Mesenchymal stem cell (in vitro differentiated cells and primary cell): Measurements from ENCODE around the gene ENG.
A peak's percentile ranks its signal among the peaks of the same experiment; 100 is the strongest.

ENCODE experiments used
- DNase-seq: peaks from one replicate; pipeline ENCODE4 v3.0.0-alpha.2; 2013
- H2AFZ ChIP-seq: one replicate; pipeline ENCODE4 v1.6.1; 2013; ENCODE audit warnings: low read depth, mild to moderate bottlenecking, control low read depth, inconsistent platforms, low read length, moderate library complexity
- H2AK5ac ChIP-seq: 2 replicates; pipeline ENCODE4 v1.6.1; 2013; ENCODE audit warnings: low read length, moderate library complexity, mild to moderate bottlenecking, inconsistent platforms; ENCODE audit not compliant: severe bottlenecking
- H2BK120ac ChIP-seq: one replicate; pipeline ENCODE4 v1.6.1; 2013; ENCODE audit warnings: low read depth, mild to moderate bottlenecking, inconsistent platforms, low read length, moderate library complexity
- H2BK12ac ChIP-seq, 2 experiments: one replicate each; pipeline ENCODE4 v1.6.1; 2013; ENCODE audit warnings: inconsistent platforms in 2 of 2, low read length in 2 of 2, mild to moderate bottlenecking in 2 of 2, moderate library complexity in 2 of 2, control low read depth in 1 of 2
- H2BK15ac ChIP-seq: one replicate; pipeline ENCODE4 v1.6.1; 2013; ENCODE audit warnings: mild to moderate bottlenecking, low read depth, inconsistent platforms; ENCODE audit not compliant: poor library complexity, severe bottlenecking
- H2BK5ac ChIP-seq: 2 replicates; pipeline ENCODE4 v1.6.1; 2013; ENCODE audit warnings: low read depth, mild to moderate bottlenecking, low read length, control low read depth, inconsistent platforms; ENCODE audit not compliant: poor library complexity, severe bottlenecking
- H3K14ac ChIP-seq, 2 experiments: one replicate each; pipeline ENCODE4 v1.6.1; 2013; ENCODE audit warnings: inconsistent platforms in 2 of 2, low read length in 2 of 2, control low read depth in 1 of 2, mild to moderate bottlenecking in 1 of 2, moderate library complexity in 1 of 2
- H3K18ac ChIP-seq, 2 experiments: one replicate each; pipeline ENCODE4 v1.6.1; 2013; ENCODE audit warnings: inconsistent platforms in 2 of 2, low read length in 2 of 2, control low read depth in 1 of 2, low read depth in 1 of 2, mild to moderate bottlenecking in 1 of 2
- H3K23ac ChIP-seq, 2 experiments: one replicate each; pipeline ENCODE4 v1.6.1; 2013; ENCODE audit warnings: inconsistent platforms in 2 of 2, low read length in 2 of 2, mild to moderate bottlenecking in 2 of 2, moderate library complexity in 2 of 2, control low read depth in 1 of 2
- H3K27ac ChIP-seq: 2 replicates; pipeline ENCODE4 v1.5.1; 2013; ENCODE audit warnings: mild to moderate bottlenecking, moderate library complexity, low read length, control low read depth, inconsistent platforms; ENCODE audit not compliant: poor library complexity, severe bottlenecking
- H3K27me3 ChIP-seq, 2 experiments: 2 replicates each; pipeline versions ENCODE4 v1.6.1 to v1.7.0; 2013; ENCODE audit warnings: low read length in 2 of 2, mild to moderate bottlenecking in 2 of 2, moderate library complexity in 2 of 2, control low read depth in 1 of 2, inconsistent platforms in 1 of 2; ENCODE audit not compliant: control insufficient read depth in 1 of 2, insufficient read depth in 1 of 2
- H3K36me3 ChIP-seq, 2 experiments: 2 replicates each; pipeline versions ENCODE4 v1.6.1 to v1.7.0; 2013; ENCODE audit warnings: low read length in 2 of 2, control low read depth in 1 of 2, inconsistent platforms in 1 of 2, low read depth in 1 of 2, mild to moderate bottlenecking in 1 of 2; ENCODE audit not compliant: insufficient read depth in 2 of 2, control insufficient read depth in 1 of 2
- H3K4ac ChIP-seq, 2 experiments: one replicate each; pipeline ENCODE4 v1.6.1; 2013; ENCODE audit warnings: inconsistent platforms in 2 of 2, low read length in 2 of 2, mild to moderate bottlenecking in 2 of 2, moderate library complexity in 2 of 2, control low read depth in 1 of 2, low read depth in 1 of 2
- H3K4me1 ChIP-seq: 2 replicates; pipeline ENCODE4 v1.6.1; 2013; ENCODE audit warnings: low read depth, low read length, control low read depth; ENCODE audit not compliant: control insufficient read depth, insufficient read depth
- H3K4me2 ChIP-seq: 2 replicates; pipeline ENCODE4 v1.6.1; 2013; ENCODE audit warnings: low read length, mild to moderate bottlenecking, inconsistent platforms; ENCODE audit not compliant: poor library complexity, severe bottlenecking
- H3K4me3 ChIP-seq, 2 experiments: 2 replicates each; pipeline versions ENCODE4 v1.5.1 to v1.7.0; 2013; ENCODE audit warnings: low read length in 2 of 2, mild to moderate bottlenecking in 2 of 2, control low read depth in 1 of 2, low read depth in 1 of 2; ENCODE audit not compliant: insufficient read depth in 1 of 2
- H3K79me1 ChIP-seq: replicated peaks from 2 replicates; pipeline ENCODE4 v1.6.1; 2013; ENCODE audit warnings: mild to moderate bottlenecking, control low read depth, low read length, inconsistent platforms; ENCODE audit not compliant: poor library complexity, severe bottlenecking
- H3K9ac ChIP-seq: 2 replicates; pipeline ENCODE4 v1.7.0; 2013; ENCODE audit warnings: mild to moderate bottlenecking, low read length, moderate library complexity
- H3K9me3 ChIP-seq: 2 replicates; pipeline ENCODE4 v1.7.0; 2013; ENCODE audit warnings: mild to moderate bottlenecking, low read length; ENCODE audit not compliant: control insufficient read depth
- H4K8ac ChIP-seq: one replicate; pipeline ENCODE4 v1.6.1; 2013; ENCODE audit warnings: inconsistent platforms, mild to moderate bottlenecking, low read length, moderate library complexity
- H4K91ac ChIP-seq: one replicate; pipeline ENCODE4 v1.6.1; 2013; ENCODE audit warnings: mild to moderate bottlenecking, low read length, inconsistent platforms
- WGBS: methylation state at CpG from one replicate; pipeline ENCODE4 v1.1.7; 2013; ENCODE audit warnings: mixed read lengths; 5-methylcytosine and 5-hydroxymethylcytosine counted together

ENG gene

DNA sequence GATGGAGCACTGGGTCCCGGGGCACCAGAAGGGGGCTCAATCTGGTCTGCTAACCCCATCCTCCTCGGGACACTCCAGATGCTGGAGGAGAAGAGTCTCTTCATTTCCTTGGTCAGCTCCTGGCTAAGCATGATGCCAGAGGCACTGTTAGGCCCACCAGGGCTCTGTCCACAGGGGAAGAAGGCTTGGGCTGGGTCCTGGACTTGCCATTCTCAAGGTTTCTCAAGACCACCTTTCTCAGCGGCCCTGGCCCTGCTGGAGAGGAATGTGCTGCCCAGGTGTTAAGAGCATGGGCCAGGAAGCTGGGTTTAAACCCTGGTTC, 83.9 kb downstream of the ENG start:
- WGBS = 55% methylated on average over 3 of the region's 3 CpGs
- DNase-seq = no peak

DNA sequence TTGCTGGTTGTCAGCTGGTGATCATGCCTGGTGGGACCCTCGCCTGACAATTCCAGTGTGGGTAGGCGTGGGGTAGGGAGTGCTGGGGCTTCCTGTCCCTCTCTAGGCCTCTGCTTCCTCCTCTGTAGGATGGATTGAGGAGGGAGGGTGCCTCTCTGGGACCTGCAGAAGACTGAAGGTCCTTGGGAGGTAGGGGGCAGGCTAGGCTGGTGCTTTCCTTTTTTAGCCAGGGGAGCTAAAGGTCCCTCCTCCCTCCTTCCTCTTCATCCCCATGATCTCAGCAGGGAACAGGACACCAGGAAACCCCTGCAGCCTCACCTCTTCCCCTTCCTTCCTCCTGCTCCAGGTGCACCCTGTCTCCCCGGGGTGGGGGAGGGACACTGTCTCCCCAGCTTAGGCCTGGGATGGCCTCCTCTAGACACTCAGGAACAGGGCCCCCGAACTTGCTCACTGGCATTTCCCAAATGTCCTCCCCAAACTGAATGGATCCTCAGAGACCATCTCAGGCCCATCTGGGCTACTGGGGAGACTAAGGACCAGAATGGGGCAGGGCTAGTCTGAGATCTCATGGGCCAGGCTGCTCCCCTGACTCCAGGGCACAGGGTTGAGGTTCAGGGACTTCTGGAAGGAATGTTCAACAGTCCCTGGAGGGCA, 84.4 kb downstream of the ENG start:
- H2BK5ac ChIP-seq = no peak overlapping the region
- peak overlapping the region in 1 of 2 experiments; percentile 15 for H2BK12ac ChIP-seq
- no peak overlapping the region for H3K4me3 ChIP-seq
- H3K4me2 ChIP-seq = no peak overlapping the region
- 75% methylated on average over 3 of the region's 4 CpGs for WGBS
- peak overlapping the region; percentile 29 for H2BK15ac ChIP-seq
- no peak overlapping the region for H3K27ac ChIP-seq
- no peak overlapping the region for H3K23ac ChIP-seq
- DNase-seq = no peak
- no peaks in the 10 kb centered on the region for H3K79me1 ChIP-seq
- no peak overlapping the region for H2AK5ac ChIP-seq
- H3K27me3 ChIP-seq = peaks cover 6 to 56% of the 10 kb centered on the region in 2 experiments
- no peaks in the 10 kb centered on the region for H3K36me3 ChIP-seq
- no peak overlapping the region for H4K91ac ChIP-seq
- H3K4me1 ChIP-seq = peaks cover 18% of the 10 kb centered on the region
- H3K18ac ChIP-seq = no peak overlapping the region
- no peak overlapping the region for H2AFZ ChIP-seq
- H3K4ac ChIP-seq = no peak overlapping the region
- no peak overlapping the region for H3K9ac ChIP-seq
- no peak overlapping the region for H3K14ac ChIP-seq
- no peaks in the 10 kb centered on the region for H3K9me3 ChIP-seq
- no peak overlapping the region for H4K8ac ChIP-seq
- no peak overlapping the region for H2BK120ac ChIP-seq

More for the DNA sequence above, 83.9 kb downstream of the ENG start:
- Histone ChIP-seq H4K91ac (peak overlapping the region; percentile 44), H2BK5ac (no peak overlapping the region), H4K8ac (no peak overlapping the region), H3K14ac (no peak overlapping the region), H3K36me3 (no peaks in the 10 kb centered on the region), H3K27me3 (peaks cover 6 to 51% of the 10 kb centered on the region in 2 experiments), H2BK120ac (no peak overlapping the region), H3K27ac (no peak overlapping the region), H3K4me2 (peak overlapping the region; percentile 97), H2AFZ (no peak overlapping the region), H3K9me3 (no peaks in the 10 kb centered on the region), H2BK15ac (peak overlapping the region; percentile 37), H3K9ac (no peak overlapping the region), H2AK5ac (no peak overlapping the region), H3K4me1 (peaks cover 18% of the 10 kb centered on the region), H3K23ac (no peak overlapping the region), H2BK12ac (no peak overlapping the region), H3K18ac (no peak overlapping the region), H3K4ac (no peak overlapping the region), H3K4me3 (peak overlapping the region in 1 of 2 experiments; percentile 72), H3K79me1 (no peaks in the 10 kb centered on the region)

DNA sequence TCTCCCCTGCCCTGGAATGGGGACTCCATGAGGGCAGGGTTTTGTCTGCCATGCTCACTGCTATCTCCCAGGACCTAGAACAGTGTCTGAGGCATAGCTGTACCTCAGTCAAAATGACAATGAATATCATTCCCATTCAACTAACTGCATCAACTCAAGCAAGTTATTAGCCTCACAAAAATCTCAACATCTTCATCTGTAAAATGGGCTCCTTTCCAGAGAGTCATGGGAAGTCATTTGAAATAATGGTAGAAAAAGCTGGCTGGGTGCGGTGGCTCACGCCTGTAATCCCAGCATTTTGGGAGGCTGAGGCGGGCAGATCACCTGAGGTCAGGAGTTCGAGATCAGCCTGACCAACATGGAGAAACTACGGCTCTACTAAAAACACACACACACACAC, 85.4 kb downstream of the ENG start:
- Histone ChIP-seq H3K9me3 (no peaks in the 10 kb centered on the region), H3K27ac (no peak overlapping the region), H3K4ac (no peak overlapping the region), H2AFZ (no peak overlapping the region), H2BK5ac (no peak overlapping the region), H2BK15ac (no peak overlapping the region), H2BK120ac (no peak overlapping the region), H3K23ac (no peak overlapping the region), H2BK12ac (no peak overlapping the region), H3K4me1 (peaks cover 18% of the 10 kb centered on the region), H3K4me2 (no peak overlapping the region), H3K36me3 (no peaks in the 10 kb centered on the region), H2AK5ac (no peak overlapping the region), H4K91ac (no peak overlapping the region), H3K4me3 (no peak overlapping the region), H4K8ac (no peak overlapping the region), H3K14ac (no peak overlapping the region), H3K27me3 (peaks cover 6 to 62% of the 10 kb centered on the region in 2 experiments), H3K79me1 (no peaks in the 10 kb centered on the region), H3K18ac (no peak overlapping the region), H3K9ac (no peak overlapping the region)
- 100% methylated on average over 5 of the region's 5 CpGs for WGBS
- no peak for DNase-seq

DNA sequence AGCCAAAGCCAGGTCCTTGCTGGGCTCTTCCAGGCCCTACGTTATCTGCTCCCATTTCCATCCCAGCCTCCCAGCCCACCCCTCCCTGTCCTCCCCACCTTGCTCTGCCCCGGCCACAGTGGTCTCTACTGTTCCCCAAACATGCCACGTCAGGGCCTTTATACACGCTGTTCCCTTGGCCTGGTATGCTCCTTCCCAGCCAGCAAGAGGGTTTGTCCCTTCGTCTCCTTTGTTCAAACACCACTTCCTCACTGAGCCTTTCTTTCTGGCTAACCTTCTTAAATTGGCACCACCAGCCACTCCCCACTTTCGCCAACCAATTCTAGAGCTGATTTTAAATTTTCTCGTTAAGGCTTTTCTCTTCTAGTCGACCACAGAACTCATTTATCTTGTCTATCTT, 85.8 kb downstream of the ENG start:
- Histone ChIP-seq H3K14ac (no peak overlapping the region), H3K9ac (no peak overlapping the region), H3K4me1 (peaks cover 18% of the 10 kb centered on the region), H4K91ac (no peak overlapping the region), H3K4me3 (no peak overlapping the region), H3K9me3 (no peaks in the 10 kb centered on the region), H2BK15ac (no peak overlapping the region), H3K36me3 (no peaks in the 10 kb centered on the region), H2AK5ac (no peak overlapping the region), H2AFZ (no peak overlapping the region), H3K27ac (no peak overlapping the region), H3K79me1 (no peaks in the 10 kb centered on the region), H3K27me3 (peaks cover 10 to 61% of the 10 kb centered on the region in 2 experiments), H2BK5ac (no peak overlapping the region), H4K8ac (no peak overlapping the region), H2BK120ac (no peak overlapping the region), H3K23ac (no peak overlapping the region), H3K4me2 (no peak overlapping the region), H2BK12ac (no peak overlapping the region), H3K18ac (no peak overlapping the region), H3K4ac (no peak overlapping the region)
- 78% methylated on average over 8 of the region's 8 CpGs for WGBS
- no peak for DNase-seq
